Measurements from ENCODE around the gene COASY.

Gene COASY

GRCh38 chr17:42561897-42562387 lies at the start of gene COASY:
TSS of gene COASY (plus strand) at chr17:42562148. CDS start at chr17:42562623, 475 bp downstream.
- peak; percentile 90 for DNase-seq

DNA sequence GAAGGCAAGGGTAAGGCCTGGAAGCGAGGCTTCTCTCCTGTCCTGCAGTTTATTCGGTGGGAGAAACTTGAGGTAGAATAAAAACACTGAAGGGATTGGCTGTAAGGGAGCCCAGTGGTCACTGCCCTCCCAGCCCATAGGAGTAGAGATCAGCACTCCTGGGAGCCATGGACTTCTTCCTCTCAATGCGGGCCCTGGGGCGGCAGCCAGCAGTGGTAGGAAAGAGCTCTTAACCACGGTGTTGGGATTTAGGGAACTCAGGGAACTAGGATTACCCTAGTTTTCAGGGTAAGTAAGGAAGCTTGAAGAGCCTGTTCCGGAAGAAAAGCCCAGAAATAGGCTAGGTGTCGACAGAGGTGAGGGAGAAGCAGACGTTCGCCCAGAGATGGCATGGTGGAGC lies 49.7 kb upstream of the COASY start:
- DNase-seq: no peak

GRCh38 chr17:42512733-42513251 lies 49.2 kb upstream of the COASY start:
- DNase-seq: no peak

DNA sequence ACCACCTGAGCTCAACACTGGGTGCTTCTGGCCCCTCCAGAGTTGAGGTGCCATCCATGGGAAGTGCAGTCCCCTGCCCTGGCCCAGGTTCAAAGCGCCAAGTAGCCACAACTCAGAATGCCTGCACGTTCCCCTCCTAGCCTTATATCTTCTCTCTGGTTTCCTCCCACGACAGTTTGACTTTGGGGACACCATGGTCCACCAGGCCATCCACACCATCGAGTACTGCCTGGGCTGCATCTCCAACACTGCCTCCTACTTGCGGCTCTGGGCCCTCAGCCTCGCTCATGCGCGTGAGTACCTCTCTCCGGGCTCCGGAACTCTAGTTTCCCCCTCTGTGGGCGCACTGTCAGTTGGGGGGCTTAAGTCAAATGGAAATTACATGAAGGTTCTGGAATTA lies 48.3 kb upstream of the COASY start:
- no peak for DNase-seq

DNA sequence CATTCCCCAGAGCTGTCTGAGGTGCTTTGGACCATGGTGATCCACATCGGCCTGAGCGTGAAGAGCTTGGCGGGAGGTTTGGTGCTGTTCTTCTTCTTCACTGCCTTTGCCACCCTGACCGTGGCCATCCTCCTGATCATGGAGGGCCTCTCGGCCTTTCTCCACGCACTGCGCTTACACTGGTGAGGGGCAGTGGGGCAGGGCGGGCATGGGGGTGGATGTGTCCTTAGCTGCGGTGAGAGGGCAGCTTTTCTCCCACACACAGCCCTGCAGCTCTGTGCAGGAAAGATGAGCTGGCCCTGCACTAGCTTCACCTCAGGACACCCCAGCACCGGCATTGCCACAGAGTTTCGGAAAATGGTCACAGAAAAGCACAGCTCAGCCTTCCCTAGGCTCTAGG lies 47.7 kb upstream of the COASY start:
- no peak for DNase-seq

- no peak for DNase-seq
These were observed 47.1 kb upstream of the COASY start for GRCh38 chr17:42514867-42515266.

- peak; percentile 78 for DNase-seq
These were observed 44.4 kb upstream of the COASY start for GRCh38 chr17:42517516-42517915.

DNA sequence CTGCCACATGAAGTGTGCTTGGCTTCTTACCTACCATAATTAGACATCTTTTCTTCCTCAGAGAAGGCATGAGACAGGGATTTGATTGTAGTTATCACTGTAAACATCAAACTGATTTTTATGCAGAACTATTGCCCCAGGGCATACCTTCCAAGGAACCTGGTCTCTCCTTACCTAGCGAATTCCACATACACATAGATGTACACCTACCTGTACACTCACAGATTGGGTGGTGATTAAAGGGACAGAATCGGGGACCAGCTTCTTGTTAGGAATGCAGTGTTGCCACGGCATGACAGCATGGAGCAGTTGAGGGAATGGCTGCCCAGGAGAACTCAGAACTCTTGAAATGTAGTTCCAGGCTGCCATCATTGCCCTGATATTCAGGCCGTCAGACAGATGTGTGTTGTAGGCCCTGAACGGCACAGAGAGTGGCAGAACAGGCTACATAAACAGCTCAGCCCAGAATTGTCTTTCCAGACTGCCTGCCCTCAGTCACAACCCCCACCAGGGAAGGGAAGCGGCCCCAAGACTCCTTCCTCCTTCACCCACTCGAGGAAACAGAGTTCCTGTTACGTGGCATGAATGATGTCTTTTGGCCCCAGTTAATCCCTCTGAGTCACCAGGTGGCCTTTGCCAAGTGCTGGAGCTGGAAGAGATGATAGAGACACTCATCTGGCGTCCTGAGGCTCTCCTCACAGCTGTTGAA lies 43.7 kb upstream of the COASY start:
- DNase-seq: no peak

DNA sequence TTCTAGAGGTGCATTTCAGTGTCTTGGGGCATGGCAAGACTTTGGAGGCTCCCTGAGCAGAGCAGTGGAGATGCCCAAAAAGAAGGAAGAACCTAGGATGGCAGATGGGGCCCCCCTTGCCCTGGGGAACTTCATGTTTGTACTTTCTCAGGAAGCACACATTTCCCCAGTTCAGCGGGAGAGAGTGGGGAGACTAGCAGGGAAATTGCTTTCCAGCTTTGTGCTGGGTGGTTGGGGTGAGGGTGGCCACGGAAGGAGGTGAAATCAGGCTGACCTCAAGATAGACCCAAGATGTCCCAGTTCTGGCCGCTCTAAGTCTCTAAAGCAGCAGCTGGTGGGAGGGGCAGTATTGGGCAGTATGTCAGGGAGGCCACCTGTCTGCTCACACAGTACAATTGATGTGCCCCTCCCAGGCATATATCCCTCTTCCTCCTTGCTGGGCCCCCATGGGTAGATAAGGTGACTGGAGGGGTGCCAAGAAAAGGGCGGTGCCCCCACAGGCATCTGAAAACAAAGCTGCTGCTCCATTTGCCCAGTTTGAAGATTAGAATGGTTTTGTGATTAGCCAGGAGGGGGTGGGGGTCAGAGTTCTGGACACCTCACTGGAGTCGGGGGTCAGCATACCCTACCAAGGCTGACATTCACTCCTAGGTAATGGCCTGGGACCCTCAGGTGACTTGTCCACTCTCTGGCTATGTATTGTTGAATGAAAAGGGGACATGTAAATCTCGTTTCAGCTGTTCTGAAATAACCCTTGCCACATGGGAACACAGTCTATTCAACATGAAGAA lies 43.0 kb upstream of the COASY start:
- no peak for DNase-seq

DNA sequence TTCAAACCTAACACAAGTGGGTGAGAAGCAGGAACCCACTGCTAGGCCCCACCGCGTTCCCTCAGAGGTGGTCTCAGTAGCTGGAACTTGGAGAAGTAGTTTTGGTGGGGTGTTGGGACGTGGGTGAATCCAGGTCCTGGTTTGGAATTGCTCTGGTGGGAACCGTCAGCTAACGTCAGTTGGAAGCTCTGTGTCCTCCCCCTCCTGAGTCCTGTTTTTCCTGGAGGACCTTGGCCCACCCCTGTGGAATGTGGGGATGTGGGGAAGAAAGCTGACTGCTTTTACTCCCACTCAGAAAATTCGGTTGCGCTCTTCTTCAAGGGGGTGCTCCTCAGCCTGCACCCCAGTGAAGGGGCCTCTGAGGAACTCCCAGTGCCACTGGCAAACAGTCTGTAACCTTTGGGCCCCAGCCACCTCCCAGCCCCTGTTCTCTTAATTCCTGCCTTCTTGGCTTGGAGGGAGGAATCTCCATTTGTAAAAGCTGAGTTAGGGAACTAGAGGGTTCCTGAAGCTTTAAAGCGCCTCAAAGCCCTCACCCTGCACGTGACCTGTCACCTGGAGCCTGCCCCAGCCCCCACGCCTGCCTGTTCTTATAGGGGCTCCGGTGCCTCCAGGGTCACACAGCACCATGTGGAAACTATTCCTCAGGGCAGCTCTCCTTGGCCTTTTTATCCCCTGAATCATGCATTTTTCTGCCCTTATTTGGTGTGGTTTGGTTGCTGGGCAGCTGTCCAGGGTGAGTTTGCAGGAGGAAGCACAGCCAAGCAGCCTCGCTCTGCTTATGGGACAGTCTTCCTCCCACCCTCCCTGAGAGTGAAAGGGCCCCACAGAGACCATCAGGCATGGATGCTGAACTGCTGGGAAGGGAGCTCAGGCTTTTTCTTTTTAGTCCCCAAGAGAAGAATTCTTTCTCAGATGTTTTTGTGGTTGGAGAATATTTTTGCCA lies 42.1 kb upstream of the COASY start:
- DNase-seq: no peak

- no peak for DNase-seq
These were observed 41.4 kb upstream of the COASY start for GRCh38 chr17:42520540-42520951.

DNA sequence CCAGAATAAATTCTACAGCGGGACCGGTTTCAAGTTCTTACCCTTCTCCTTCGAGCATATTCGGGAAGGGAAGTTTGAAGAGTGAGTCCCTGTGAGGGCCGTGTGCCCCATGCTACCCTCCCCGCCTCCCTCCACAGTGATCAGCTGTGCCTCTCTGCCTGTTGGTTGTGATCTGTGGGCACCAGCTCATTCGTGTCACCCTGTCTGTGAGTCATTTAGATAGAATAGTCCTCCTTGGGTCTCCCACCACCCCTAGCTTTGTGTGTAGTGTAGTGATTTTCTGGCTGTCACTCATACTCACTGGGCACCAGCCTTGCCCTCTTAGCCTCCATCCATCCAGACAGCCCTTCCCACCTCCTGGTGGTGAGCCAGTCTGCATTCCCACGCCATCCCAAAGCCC lies 40.9 kb upstream of the COASY start:
- no peak for DNase-seq

- no peak for DNase-seq
These were observed 40.2 kb upstream of the COASY start for GRCh38 chr17:42521666-42522262.

DNA sequence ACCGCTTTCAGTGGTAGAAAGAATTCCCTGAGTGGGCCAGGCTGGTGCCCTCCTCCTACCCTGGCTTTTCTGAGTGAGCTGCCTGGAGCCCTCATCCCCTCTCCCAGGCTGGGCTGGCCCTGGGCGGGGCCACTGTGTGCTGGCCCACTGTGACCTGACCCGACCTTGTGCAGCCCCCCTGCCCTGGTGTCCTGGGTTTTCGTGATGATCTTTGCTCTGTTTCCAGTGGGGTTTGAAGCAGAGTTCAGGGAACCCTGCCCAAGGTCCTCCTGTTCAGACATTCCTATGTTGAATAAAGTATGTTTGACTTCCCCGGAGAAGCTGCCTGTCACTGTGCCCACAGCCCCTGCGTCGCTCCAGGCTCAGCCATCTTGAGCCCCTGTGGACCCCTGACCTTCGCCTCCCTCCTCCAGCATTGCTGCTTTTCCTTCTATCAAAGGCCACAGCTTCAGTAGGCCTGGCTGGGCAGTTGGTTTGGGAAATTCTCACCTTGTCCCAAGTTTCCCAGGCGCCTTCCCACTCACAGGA lies 39.6 kb upstream of the COASY start:
- no peak for DNase-seq

- DNase-seq: no peak
These were observed 39.1 kb upstream of the COASY start for GRCh38 chr17:42522798-42523278.

- no peak for DNase-seq
These were observed 36.7 kb upstream of the COASY start for GRCh38 chr17:42525221-42525620.

GRCh38 chr17:42526031-42526444 lies 35.9 kb upstream of the COASY start:
- DNase-seq: no peak

DNA sequence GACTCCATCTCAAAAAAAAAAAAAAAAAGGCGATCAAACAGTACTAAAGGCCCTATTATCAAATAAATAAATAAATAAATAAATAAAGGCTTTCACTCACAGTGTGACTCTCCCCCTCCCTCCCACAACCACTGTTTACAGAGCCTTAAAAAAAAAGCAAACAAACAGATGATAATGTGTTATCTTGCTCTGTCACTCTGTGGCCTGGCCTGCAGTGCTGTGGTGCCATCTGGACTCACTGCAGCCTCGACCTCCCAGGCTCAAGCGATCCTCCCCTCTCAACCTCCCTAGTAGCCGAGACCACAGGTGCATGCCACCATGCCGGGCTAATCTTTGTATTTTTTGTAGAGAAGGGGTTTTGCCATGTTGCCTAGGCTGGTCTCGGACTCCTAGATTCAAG lies 34.0 kb upstream of the COASY start:
- no peak for DNase-seq

DNA sequence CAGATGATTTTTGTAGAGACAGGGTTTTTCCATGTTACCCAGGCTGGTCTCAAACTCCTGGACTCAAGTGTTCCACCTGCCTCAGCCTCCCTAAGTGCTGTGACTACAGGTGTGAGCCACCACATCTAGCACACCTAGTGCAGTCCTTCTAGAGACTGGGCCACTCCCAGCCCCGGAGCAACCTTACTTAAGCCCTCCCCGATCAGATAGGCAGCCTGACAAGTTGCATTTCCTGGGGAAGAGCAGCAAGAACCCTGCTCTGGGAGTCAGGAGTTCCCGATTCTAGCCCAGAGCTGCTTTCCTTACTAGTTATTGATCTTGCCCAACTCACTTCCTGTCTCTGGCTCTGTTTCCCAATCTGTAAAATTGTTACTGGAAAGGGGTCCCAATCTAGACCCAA lies 32.9 kb upstream of the COASY start:
- DNase-seq: no peak

DNA sequence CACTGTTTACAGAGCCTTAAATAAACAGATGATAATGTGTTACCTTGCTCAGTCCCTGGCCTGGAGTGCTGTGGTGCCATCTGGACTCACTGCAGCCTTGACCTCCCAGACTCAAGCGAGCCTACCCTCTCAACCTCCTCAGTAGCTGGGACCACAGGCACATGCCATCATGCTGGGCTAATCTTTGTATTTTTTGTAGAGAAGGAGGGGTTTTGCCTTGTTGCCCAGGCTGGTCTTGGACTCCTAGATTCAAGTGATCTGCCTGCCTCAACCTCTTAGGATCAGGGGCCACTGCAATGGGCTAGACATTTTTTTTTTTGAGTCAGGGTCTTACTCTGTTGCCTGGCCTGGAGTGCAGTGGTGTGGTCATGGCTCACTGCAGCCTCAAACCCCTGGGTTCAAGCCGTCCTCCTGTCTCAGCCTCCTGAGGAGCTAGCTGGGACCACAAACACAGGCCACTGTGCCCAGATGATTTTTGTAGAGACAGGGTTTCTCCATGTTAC lies 30.9 kb upstream of the COASY start:
- DNase-seq: no peak

GRCh38 chr17:42531455-42532354 lies 30.2 kb upstream of the COASY start:
- peak; percentile 12 for DNase-seq
